Muscle of back (tissue), 13 donors: Measurements from ENCODE around the gene GPR83. TPM values are rescaled to one million over a fixed set of nuclear protein-coding genes. Genes with fewer than 3 reads are reported as not detected.
"Not testable (repeated sequence)": the region's sequence is repeated elsewhere in the genome, so short reads cannot be mapped to it uniquely, and the experiment has no call there.

Experiments used
- DNase-seq, 3 donors: peaks; one replicate each; pipeline versions ENCODE4 v3.0.0 to v3.0.0-alpha.2; 2013
- long read RNA-seq, 9 donors: transcript quantifications; one replicate each; lab custom pipeline, GENCODE V29; 2026
- polyA plus RNA-seq, 10 donors: library from polyadenylated mRNA; unstranded; fragments of 120-200 nt; gene quantifications; one replicate each; pipeline ENCODE4 v1.2.1, GENCODE V29; 2013; ENCODE audit not compliant: insufficient read length in 10 of 10

Gene GPR83
- under 1 TPM in 9 of 10 donors, not detected in 1; 0.09 to 0.39 (median 0.17) TPM for polyA plus RNA-seq
- long read RNA-seq, donor 1, result 0 reads
- long read RNA-seq, donor 2, result 0 reads
- long read RNA-seq, donor 3, result 0 reads
- long read RNA-seq, donor 4, result 0 reads
- long read RNA-seq, donor 5, result 0 reads
- long read RNA-seq, donor 6, result 0 reads
- long read RNA-seq, donor 7, result 0 reads
- long read RNA-seq, donor 8, result 0 reads
- long read RNA-seq, donor 9, result 0 reads

- peak; percentile 2 to 58 (median 13) for DNase-seq
Measured at GRCh38 chr11:94400839-94401772, at the start of gene GPR83. TSS of gene GPR83 (minus strand) at chr11:94401419. CDS start at chr11:94401247, 172 bp downstream.

GRCh38 chr11:94450048-94450447 lies 48.8 kb upstream of the GPR83 start:
- DNase-seq, result no peak

GRCh38 chr11:94449437-94449836 lies 48.2 kb upstream of the GPR83 start:
- DNase-seq, result peak in 1 of 3 donors; percentile 22

GRCh38 chr11:94449029-94449428 lies 47.8 kb upstream of the GPR83 start:
- no peak for DNase-seq

GRCh38 chr11:94447149-94447548 lies 45.9 kb upstream of the GPR83 start:
- no peak for DNase-seq

- no peak for DNase-seq
Measured at GRCh38 chr11:94445641-94446040, 44.4 kb upstream of the GPR83 start.

- no peak for DNase-seq
Measured at GRCh38 chr11:94433049-94433448, 31.8 kb upstream of the GPR83 start.

GRCh38 chr11:94424662-94425061 lies 23.4 kb upstream of the GPR83 start:
- peak in 1 of 3 donors; percentile 1 for DNase-seq

- DNase-seq, result no peak
Measured at GRCh38 chr11:94424011-94424410, 22.8 kb upstream of the GPR83 start.

GRCh38 chr11:94423507-94423906 lies 22.3 kb upstream of the GPR83 start:
- DNase-seq, result no peak

GRCh38 chr11:94418123-94418765 lies 17.0 kb upstream of the GPR83 start:
- DNase-seq, result no peak

GRCh38 chr11:94417386-94417987 lies 16.3 kb upstream of the GPR83 start:
- DNase-seq, result peak; percentile 27 to 59 (median 40)

GRCh38 chr11:94405062-94405833 lies 4.0 kb upstream of the GPR83 start:
- DNase-seq, result no peak

GRCh38 chr11:94402355-94402754 lies 1.1 kb upstream of the GPR83 start:
- no peak for DNase-seq

- no peak for DNase-seq
Measured at GRCh38 chr11:94401773-94402265, 600 bp upstream of the GPR83 start.

- no peak for DNase-seq
Measured at GRCh38 chr11:94400457-94400838, 771 bp downstream of the GPR83 start.

- DNase-seq, result no peak
Measured at GRCh38 chr11:94400050-94400449, 1.2 kb downstream of the GPR83 start.

- no peak for DNase-seq
Measured at GRCh38 chr11:94398101-94398500, 3.1 kb downstream of the GPR83 start.

- no peak for DNase-seq
Measured at GRCh38 chr11:94396282-94396681, 4.9 kb downstream of the GPR83 start.

GRCh38 chr11:94391937-94392336 lies 9.3 kb downstream of the GPR83 start:
- not testable (repeated sequence) for DNase-seq

- no peak for DNase-seq
Measured at GRCh38 chr11:94379613-94380012, 21.6 kb downstream of the GPR83 start.
